GM12878 (cell line): ENCODE measurements around the gene PXT1. TPM values are rescaled to one million over a fixed set of nuclear protein-coding genes. Genes with fewer than 3 reads are reported as not detected.
A peak's percentile ranks its signal among the peaks of the same experiment; 100 is the strongest.

ENCODE experiments used
- ATAC-seq: fragments of 200-7000 bp; cut with Tn5 transposase; 3 replicates; pipeline ENCODE4 v1.9.1; 2020; ENCODE audit warnings: mild to moderate bottlenecking, moderate library complexity
- BruUV-seq: library from RNA; stranded (reverse); fragments of 400-500 nt; replicated peaks from 2 replicates; lab custom pipeline; 2021; lab: Mats Ljungman, UMichigan
- CTCF ChIA-PET: fragments of 300-600 bp; sonication (Branson Sonifier 250); formaldehyde crosslinking; extraction: SDS; loops from one replicate; lab custom pipeline; 2021; ENCODE audit warnings: inconsistent platforms; lab: Yijun Ruan, JAX
- POLR2A ChIA-PET: fragments of 350-600 bp; formaldehyde crosslinking; extraction: SDS; loops from one replicate; lab custom pipeline; 2021; ENCODE audit warnings: inconsistent platforms; lab: Charles Lee
- RAD21 ChIA-PET: fragments of 300-600 bp; sonication (Branson Sonifier 250); formaldehyde crosslinking; loops from one replicate; lab custom pipeline; 2023; ENCODE audit warnings: antibody characterized with exemption; ENCODE audit not compliant: unreplicated experiment; lab: Charles Lee
- SMC1A ChIA-PET: fragments of 300-600 bp; sonication (Branson Sonifier 250); formaldehyde crosslinking; loops from one replicate; lab custom pipeline; 2023; ENCODE audit not compliant: unreplicated experiment, uncharacterized antibody; lab: Charles Lee
- DNase-seq: peaks from one replicate; pipeline ENCODE4 v3.0.0-alpha.2; 2011; ENCODE audit warnings: low read depth, low spot score
- FAIRE-seq: peaks from 3 replicates; lab custom pipeline; 2011; peaks lifted over from hg19 to GRCh38; lab: Jason Lieb, UNC
- H2AFZ ChIP-seq: 2 replicates; pipeline ENCODE4 v1.6.0; 2011; ENCODE audit warnings: low read depth, low read length, control low read depth; ENCODE audit not compliant: control insufficient read depth
- H3K27ac ChIP-seq: 2 replicates; pipeline ENCODE4 v1.5.1; 2011; ENCODE audit warnings: control low read depth; ENCODE audit not compliant: control insufficient read depth, insufficient read depth
- H3K27me3 ChIP-seq, 2 experiments: replicated peaks in 1 of 2; 2 replicates each; pipeline versions ENCODE4 v1.6.0 to v1.6.1; 2011; ENCODE audit warnings: low read length in 1 of 2; ENCODE audit not compliant: control insufficient read depth in 2 of 2, insufficient read depth in 2 of 2
- H3K36me3 ChIP-seq, 2 experiments: 2 replicates each; pipeline ENCODE4 v1.5.1; 2011; ENCODE audit warnings: low read length in 1 of 2; ENCODE audit not compliant: control insufficient read depth in 2 of 2, insufficient read depth in 2 of 2
- H3K4me1 ChIP-seq: 2 replicates; pipeline ENCODE4 v1.6.1; 2011; ENCODE audit warnings: mild to moderate bottlenecking, low read length, moderate library complexity, mixed read lengths; ENCODE audit not compliant: control insufficient read depth, insufficient read depth
- H3K4me2 ChIP-seq: 2 replicates; pipeline ENCODE4 v1.6.0; 2011; ENCODE audit warnings: control low read depth; ENCODE audit not compliant: control insufficient read depth, insufficient read depth
- H3K4me3 ChIP-seq: fragments of 200-600 bp; sonication (generic); 2 replicates; pipeline ENCODE4 v1.5.1; 2016
- H3K79me2 ChIP-seq: 2 replicates; pipeline ENCODE4 v1.6.0; 2011; ENCODE audit warnings: low read length; ENCODE audit not compliant: control insufficient read depth, insufficient read depth
- H3K9ac ChIP-seq: 2 replicates; pipeline ENCODE4 v1.8.0; 2011; ENCODE audit warnings: low read length, control low read depth, mixed read lengths; ENCODE audit not compliant: control insufficient read depth, insufficient read depth
- H3K9me3 ChIP-seq: replicated peaks from 3 replicates; pipeline ENCODE4 v1.5.1; 2011; ENCODE audit warnings: mild to moderate bottlenecking, low read length; ENCODE audit not compliant: control insufficient read depth, insufficient read depth
- H4K20me1 ChIP-seq: 2 replicates; pipeline ENCODE4 v1.6.0; 2011; ENCODE audit not compliant: control insufficient read depth, insufficient read depth
- CEBPZ ChIP-seq: fragments of 150-350 bp; IDR thresholded peaks from 2 replicates; pipeline ENCODE4 v1.6.1; 2016; ENCODE audit warnings: low read depth, low read length
- EED ChIP-seq: sonication (generic); IDR thresholded peaks from 2 replicates; pipeline ENCODE4 v1.6.1; 2016; ENCODE audit warnings: antibody characterized with exemption, low read depth
- FOS ChIP-seq: IDR thresholded peaks from 3 replicates; pipeline ENCODE4 v1.6.1; 2011; ENCODE audit warnings: borderline replicate concordance; ENCODE audit not compliant: insufficient read length; ENCODE audit errors: extremely low read depth
- HDGF ChIP-seq: fragments of 450-650 bp; IDR thresholded peaks from 2 replicates; pipeline ENCODE4 v1.6.1; 2016; ENCODE audit warnings: antibody characterized with exemption
- MAX ChIP-seq: IDR thresholded peaks from 2 replicates; pipeline ENCODE4 v1.6.1; 2012; ENCODE audit warnings: low read depth, low read length, improper control_type of control experiment
- MXI1 ChIP-seq: fragments of 150-350 bp; IDR thresholded peaks from 2 replicates; pipeline ENCODE4 v1.6.1; 2011; ENCODE audit warnings: low read depth, mild to moderate bottlenecking, inconsistent platforms, low read length, improper control_type of control experiment
- NFIC ChIP-seq: IDR thresholded peaks from 2 replicates; pipeline ENCODE4 v1.6.1; 2012; ENCODE audit warnings: low read depth, mild to moderate bottlenecking, inconsistent platforms, low read length, moderate library complexity
- NKRF ChIP-seq: fragments of 450-650 bp; conservative IDR thresholded peaks from 2 replicates; pipeline ENCODE4 v1.6.1; 2017; ENCODE audit warnings: mild to moderate bottlenecking, moderate library complexity
- PRDM15 ChIP-seq: fragments of 450-650 bp; formaldehyde crosslinking; IDR thresholded peaks from 2 replicates; pipeline ENCODE4 v1.4.0; 2020; ENCODE audit warnings: mild to moderate bottlenecking, moderate library complexity
- RUNX3 ChIP-seq: IDR thresholded peaks from 2 replicates; pipeline ENCODE4 v1.6.1; 2012; ENCODE audit warnings: low read length, inconsistent platforms
- TCF7 ChIP-seq: IDR thresholded peaks from 2 replicates; pipeline ENCODE4 v1.6.1; 2014; ENCODE audit warnings: antibody characterized with exemption, borderline replicate concordance
- ZNF24 ChIP-seq: fragments of 450-650 bp; IDR thresholded peaks from 2 replicates; pipeline ENCODE4 v1.6.1; 2017; ENCODE audit warnings: antibody characterized with exemption, mild to moderate bottlenecking
- WGBS: methylation state at CpG from one replicate; pipeline ENCODE4 v1.1.6; 2016; ENCODE audit warnings: low lambda C conversion rate; ENCODE audit not compliant: insufficient replicate concordance, insufficient coverage; ENCODE audit errors: missing lambda C conversion rate; 5-methylcytosine and 5-hydroxymethylcytosine counted together
- in situ Hi-C: fragments of 300-500 bp; cut with MboI; formaldehyde crosslinking; loops from 9 replicates; pipeline ENCODE4 v1.14.3; 2018; ENCODE audit warnings: mixed read lengths
- intact Hi-C: fragments of 100-400 bp; cut with micrococcal nuclease; formaldehyde crosslinking; loops from one replicate; pipeline ENCODE4 v1.14.2; 2022; ENCODE audit not compliant: unreplicated experiment
- polyA plus RNA-seq, 11 experiments: library from polyadenylated mRNA; depleted of rRNA in 4 of 11; unstranded in 6 of 11; stranded (reverse) in 5 of 11; fragments of >200 nt; fragmentation: Nextera tagmentation in 4 of 11; fragmentation: Illumina TruSeq in 1 of 11; extraction: Ambion mirVana in 4 of 11; extraction: Trizol in 1 of 11; gene quantifications; 1 replicate in 1 of 11; 2 replicates in 10 of 11; pipeline versions ENCODE4 v1.2.1 to v1.2.3, GENCODE V29; 2011 to 2016; ENCODE audit warnings: inconsistent platforms in 2 of 11, missing spikeins in 2 of 11, low read depth in 1 of 11
- total RNA-seq, 4 experiments: library from RNA; depleted of rRNA in 3 of 4; stranded (reverse); fragments of >200 nt in 3 of 4; fragmentation: Illumina TruSeq in 1 of 4; extraction: Trizol in 1 of 4; gene quantifications; 2 replicates each; pipeline versions ENCODE4 v1.2.1 to v1.2.3, GENCODE V29; 2013 to 2021

Gene PXT1
- total and polyA plus RNA-seq, 10 of the 15 experiments (the other 5 are each of a cell fraction or from before 2014, with no cell fraction given) = 0.27 to 2.9 (median 0.50) TPM

- TF ChIP-seq NKRF = no peak
- peak; percentile 98 for TF ChIP-seq RUNX3
Measured at GRCh38 chr6:36432151-36432671, 10.4 kb downstream of the PXT1 start (continued).

- intact Hi-C loops = no loop called here
- CTCF ChIA-PET = interaction anchor here (0.9 to 1.8 kb wide), 7 partner anchors 8 to 184 kb away, joined by 3 to 8 read pairs (median 3); no protein-coding TSS in a partner anchor
- no peak for TF ChIP-seq PRDM15 (CRISPR knock-in tag)
- no peak for TF ChIP-seq MXI1
- TF ChIP-seq NFIC = no peak
- no peak for TF ChIP-seq HDGF
- no peak for TF ChIP-seq ZNF24
- no peak for TF ChIP-seq TCF7
- no peak for TF ChIP-seq CEBPZ
- TF ChIP-seq EED = no peak
- TF ChIP-seq MAX = no peak
- no peak for TF ChIP-seq RUNX3
- TF ChIP-seq FOS = no peak
Measured at GRCh38 chr6:36431197-36431596, 11.5 kb downstream of the PXT1 start.

More at GRCh38 chr6:36431197-36431596, 11.5 kb downstream of the PXT1 start:
- H2AFZ ChIP-seq = no peak overlapping the region; the same call in 1 of the 2 replicates
- BruUV-seq = no TSS peak
- H3K27me3 ChIP-seq = no peaks in the 10 kb centered on the region
- ChIA-PET POLR2A (interaction anchor here (0.8 to 4.5 kb wide), 4 partner anchors 10 to 148 kb away, joined by 3 to 19 read pairs (median 6); no protein-coding TSS in a partner anchor), SMC1A (interaction anchor here (1.3 kb wide), 1 partner anchor 184 kb away, joined by 5 read pairs; no protein-coding TSS in a partner anchor), RAD21 (interaction anchor here (1.2 to 2.6 kb wide), 3 partner anchors 8 to 73 kb away, joined by 4 to 8 read pairs (median 5); no protein-coding TSS in a partner anchor)
- in situ Hi-C loops = no loop called here
- H3K79me2 ChIP-seq = no peaks in the 10 kb centered on the region
- no peak overlapping the region for H3K4me3 ChIP-seq
- H3K4me2 ChIP-seq = no peak overlapping the region
- H3K9me3 ChIP-seq = no peaks in the 10 kb centered on the region
- peaks cover 15% of the 10 kb centered on the region for H3K4me1 ChIP-seq
- H4K20me1 ChIP-seq = no peaks in the 10 kb centered on the region
- no peak overlapping the region for H3K9ac ChIP-seq
- no peaks in the 10 kb centered on the region for H3K36me3 ChIP-seq
- WGBS = 49% methylated on average over 4 of the region's 4 CpGs
- no peak for FAIRE-seq
- ATAC-seq = no peak
- H3K27ac ChIP-seq = no peak overlapping the region
- DNase-seq = no peak
